Mucosa of stomach (tissue), 1 donor: ENCODE measurements around the gene CAPN3.
"Not testable (repeated sequence)": the region's sequence is repeated elsewhere in the genome, so short reads cannot be mapped to it uniquely, and the experiment has no call there.

Experiments used
- H3K27me3 ChIP-seq: one replicate; pipeline ENCODE4 v1.7.0; 2013; ENCODE audit warnings: mild to moderate bottlenecking, low read length; ENCODE audit not compliant: control insufficient read depth, insufficient read depth
- H3K36me3 ChIP-seq: one replicate; pipeline ENCODE4 v1.7.0; 2013; ENCODE audit warnings: low read length; ENCODE audit not compliant: control insufficient read depth, insufficient read depth
- H3K4me1 ChIP-seq: one replicate; pipeline ENCODE4 v1.7.0; 2013; ENCODE audit warnings: mild to moderate bottlenecking, low read length; ENCODE audit not compliant: control insufficient read depth, insufficient read depth
- H3K4me3 ChIP-seq: one replicate; pipeline ENCODE4 v1.7.0; 2013; ENCODE audit warnings: low read length
- H3K9ac ChIP-seq: one replicate; pipeline ENCODE4 v1.7.0; 2013; ENCODE audit warnings: mild to moderate bottlenecking, low read length, moderate library complexity
- H3K9me3 ChIP-seq: one replicate; pipeline ENCODE4 v1.7.0; 2013; ENCODE audit warnings: mild to moderate bottlenecking, low read length, moderate library complexity; ENCODE audit not compliant: control insufficient read depth
- donor health status: Pancreatic carcinoma.

The CAPN3 gene

DNA sequence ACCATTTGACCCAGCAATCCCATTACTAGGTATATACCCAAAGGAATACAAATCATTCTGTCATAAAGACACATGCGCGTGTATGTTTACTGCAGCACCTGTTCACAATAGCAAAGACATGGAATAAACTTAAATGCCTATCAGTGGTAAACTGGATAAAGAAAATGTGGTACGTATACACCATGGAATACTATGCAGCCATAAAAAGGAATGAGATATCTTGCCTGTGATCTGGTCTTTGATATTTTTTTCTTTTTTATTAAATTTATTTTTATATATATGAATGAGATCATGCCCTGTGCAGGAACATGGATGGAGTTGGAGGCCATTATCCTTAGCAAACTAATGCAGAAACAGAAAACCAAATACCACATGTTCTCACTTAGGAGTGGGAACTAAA, 22.2 kb upstream of the CAPN3 start:
- H3K27me3 ChIP-seq, H3K4me3 ChIP-seq, H3K9ac ChIP-seq, H3K4me1 ChIP-seq, H3K9me3 ChIP-seq, H3K36me3 ChIP-seq: not testable (repeated sequence)

DNA sequence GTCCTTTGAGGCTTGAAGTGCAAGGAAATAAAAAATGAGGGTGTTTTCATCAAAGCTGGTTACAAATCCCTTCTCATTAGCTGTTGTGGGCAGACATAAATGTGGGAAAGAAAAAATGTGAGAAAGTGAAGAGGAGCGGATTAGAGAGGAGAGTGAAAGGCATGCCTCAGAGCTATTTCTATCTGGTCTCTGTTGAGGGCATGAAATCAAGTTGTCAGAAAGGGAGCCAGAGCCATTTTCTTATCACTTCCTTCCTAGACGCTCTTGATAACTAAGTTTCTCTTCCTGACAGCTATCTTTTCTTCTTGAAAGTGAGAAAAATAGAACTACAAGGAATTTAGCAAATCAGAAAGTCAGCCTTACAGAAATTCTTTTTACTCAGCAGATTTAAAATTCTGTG, 20.8 kb upstream of the CAPN3 start:
- Histone ChIP-seq H3K27me3 (no peaks in the 10 kb centered on the region), H3K4me1 (no peaks in the 10 kb centered on the region), H3K9me3 (no peaks in the 10 kb centered on the region), H3K9ac (no peak overlapping the region), H3K36me3 (no peaks in the 10 kb centered on the region), H3K4me3 (no peak overlapping the region)

DNA sequence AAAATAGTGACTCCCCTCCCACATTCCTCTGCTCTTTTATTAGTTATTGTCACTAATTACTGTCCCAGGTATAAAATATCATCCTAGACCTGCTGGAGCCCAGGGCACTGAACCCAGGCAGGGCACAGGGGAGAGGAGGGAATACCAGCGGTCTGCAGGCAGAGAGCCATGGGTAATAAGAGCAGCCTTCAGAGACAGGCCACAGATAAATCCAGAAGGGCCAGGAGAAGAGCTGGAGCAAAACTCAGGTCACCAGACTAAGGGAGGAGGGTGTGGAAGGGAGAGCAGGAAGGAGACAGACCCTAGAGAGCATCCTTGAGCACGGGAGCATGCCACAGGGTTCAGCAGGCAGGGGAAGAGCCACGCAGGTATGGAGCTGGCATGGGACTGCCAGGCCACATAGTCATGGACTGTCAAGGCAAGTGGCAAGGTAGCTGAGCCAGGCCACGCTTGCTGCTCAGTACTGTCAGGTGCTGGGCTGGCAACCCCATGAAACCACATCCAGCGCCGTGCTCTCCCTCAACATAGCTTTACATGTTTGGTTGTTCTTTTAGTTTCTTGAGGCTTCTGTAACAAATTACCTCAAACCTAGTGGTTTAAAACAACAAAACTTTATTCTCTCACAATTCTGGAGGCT, 15.6 kb upstream of the CAPN3 start:
- H3K9me3 ChIP-seq: no peaks in the 10 kb centered on the region
- H3K4me1 ChIP-seq: no peaks in the 10 kb centered on the region
- H3K27me3 ChIP-seq: no peaks in the 10 kb centered on the region
- no peak overlapping the region for H3K4me3 ChIP-seq
- no peaks in the 10 kb centered on the region for H3K36me3 ChIP-seq
- H3K9ac ChIP-seq: no peak overlapping the region

DNA sequence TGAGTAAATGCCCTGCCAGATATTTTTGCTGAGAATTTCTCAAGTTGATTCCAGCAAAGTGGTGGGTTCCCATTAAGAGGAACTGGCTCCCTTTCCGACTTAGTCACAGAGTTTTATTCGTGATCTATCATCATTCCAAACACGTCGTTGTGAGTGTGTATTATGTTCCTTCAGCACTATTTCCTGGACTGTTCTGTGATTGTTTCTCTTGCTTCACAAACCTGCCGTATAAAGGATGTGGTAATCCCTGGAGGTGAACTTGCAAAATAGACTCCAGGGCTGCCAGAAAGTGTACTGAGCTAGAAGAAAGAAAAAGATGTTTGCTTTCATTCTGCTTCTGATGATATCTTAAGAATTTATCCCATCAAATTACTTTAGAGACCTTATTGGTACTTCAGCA, 14.5 kb upstream of the CAPN3 start:
- H3K9me3 ChIP-seq: no peaks in the 10 kb centered on the region
- H3K27me3 ChIP-seq: no peaks in the 10 kb centered on the region
- no peak overlapping the region for H3K4me3 ChIP-seq
- no peak overlapping the region for H3K9ac ChIP-seq
- no peaks in the 10 kb centered on the region for H3K36me3 ChIP-seq
- no peaks in the 10 kb centered on the region for H3K4me1 ChIP-seq

- Histone ChIP-seq H3K36me3 (no peaks in the 10 kb centered on the region), H3K9me3 (no peaks in the 10 kb centered on the region)
Observed at GRCh38 chr15:42345504-42345903, 13.8 kb upstream of the CAPN3 start.

GRCh38 chr15:42348083-42348482, 11.2 kb upstream of the CAPN3 start:
- Histone ChIP-seq H3K36me3 (no peaks in the 10 kb centered on the region), H3K4me1 (no peaks in the 10 kb centered on the region), H3K9me3 (no peaks in the 10 kb centered on the region), H3K4me3 (no peak overlapping the region), H3K9ac (no peak overlapping the region), H3K27me3 (no peaks in the 10 kb centered on the region)

More at GRCh38 chr15:42345504-42345903, 13.8 kb upstream of the CAPN3 start:
- no peak overlapping the region for H3K9ac ChIP-seq
- no peaks in the 10 kb centered on the region for H3K27me3 ChIP-seq
- no peak overlapping the region for H3K4me3 ChIP-seq
- no peaks in the 10 kb centered on the region for H3K4me1 ChIP-seq

GRCh38 chr15:42349186-42349585, 10.1 kb upstream of the CAPN3 start:
- no peaks in the 10 kb centered on the region for H3K4me1 ChIP-seq
- H3K36me3 ChIP-seq: no peaks in the 10 kb centered on the region
- no peak overlapping the region for H3K9ac ChIP-seq
- no peak overlapping the region for H3K4me3 ChIP-seq
- H3K27me3 ChIP-seq: no peaks in the 10 kb centered on the region
- H3K9me3 ChIP-seq: no peaks in the 10 kb centered on the region

DNA sequence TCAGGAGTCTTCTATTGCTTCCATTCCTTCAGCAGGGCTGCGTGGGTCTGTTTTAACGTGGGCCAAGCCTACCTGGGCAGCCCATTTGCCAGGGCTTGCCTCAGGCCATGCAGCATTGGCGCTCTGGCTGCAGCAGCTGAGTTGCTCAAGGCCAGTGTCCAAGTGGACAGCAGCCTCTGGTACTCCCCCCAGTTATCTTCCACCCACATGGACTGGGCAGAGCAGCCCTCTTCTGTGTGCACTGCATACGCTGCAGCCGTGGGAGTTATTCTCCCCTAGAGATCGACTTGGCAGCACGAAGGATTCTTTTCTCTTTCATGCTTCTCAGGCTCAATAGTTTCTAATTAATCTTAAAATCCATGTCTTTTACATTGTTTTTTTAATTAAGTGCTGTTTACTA, 6.9 kb upstream of the CAPN3 start:
- H3K9ac ChIP-seq: no peak overlapping the region
- no peaks in the 10 kb centered on the region for H3K27me3 ChIP-seq
- H3K4me3 ChIP-seq: no peak overlapping the region
- H3K4me1 ChIP-seq: no peaks in the 10 kb centered on the region
- H3K9me3 ChIP-seq: no peaks in the 10 kb centered on the region
- no peaks in the 10 kb centered on the region for H3K36me3 ChIP-seq

DNA sequence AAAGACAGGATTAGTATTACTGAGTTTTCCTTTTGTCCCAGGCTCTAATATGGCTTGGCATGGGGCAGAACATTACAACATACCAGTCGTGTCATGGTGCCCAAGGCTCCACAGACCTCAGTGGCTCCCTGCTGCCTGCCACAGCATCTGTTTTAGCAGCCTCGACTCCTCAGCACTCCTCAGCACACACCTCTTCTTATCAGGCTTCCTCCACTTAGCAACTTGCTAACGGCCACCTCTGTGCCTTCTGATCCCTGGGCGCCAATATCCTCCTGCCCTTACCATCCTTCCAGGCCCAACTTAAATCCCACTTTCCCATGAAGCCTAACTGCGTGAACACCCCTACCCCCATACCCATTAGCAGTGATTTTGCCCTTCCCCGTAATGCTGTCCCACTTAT, 6.2 kb upstream of the CAPN3 start:
- H3K27me3 ChIP-seq: no peaks in the 10 kb centered on the region
- H3K4me3 ChIP-seq: no peak overlapping the region
- no peaks in the 10 kb centered on the region for H3K4me1 ChIP-seq
- no peaks in the 10 kb centered on the region for H3K9me3 ChIP-seq
- no peak overlapping the region for H3K9ac ChIP-seq
- no peaks in the 10 kb centered on the region for H3K36me3 ChIP-seq

- Histone ChIP-seq H3K4me3 (no peak overlapping the region), H3K9ac (no peak overlapping the region), H3K9me3 (no peaks in the 10 kb centered on the region), H3K36me3 (no peaks in the 10 kb centered on the region), H3K4me1 (no peaks in the 10 kb centered on the region), H3K27me3 (no peaks in the 10 kb centered on the region)
Observed at GRCh38 chr15:42354824-42355223, 4.5 kb upstream of the CAPN3 start.

- Histone ChIP-seq H3K9ac (no peak overlapping the region), H3K4me3 (no peak overlapping the region), H3K4me1 (no peaks in the 10 kb centered on the region), H3K9me3 (no peaks in the 10 kb centered on the region), H3K27me3 (no peaks in the 10 kb centered on the region), H3K36me3 (no peaks in the 10 kb centered on the region)
Observed at GRCh38 chr15:42355291-42355690, 4.0 kb upstream of the CAPN3 start.

- H3K36me3 ChIP-seq: no peaks in the 10 kb centered on the region
- H3K9me3 ChIP-seq: no peaks in the 10 kb centered on the region
- no peak overlapping the region for H3K9ac ChIP-seq
- H3K4me3 ChIP-seq: no peak overlapping the region
- no peaks in the 10 kb centered on the region for H3K4me1 ChIP-seq
- no peaks in the 10 kb centered on the region for H3K27me3 ChIP-seq
Observed at GRCh38 chr15:42356851-42357250, 2.5 kb upstream of the CAPN3 start.

DNA sequence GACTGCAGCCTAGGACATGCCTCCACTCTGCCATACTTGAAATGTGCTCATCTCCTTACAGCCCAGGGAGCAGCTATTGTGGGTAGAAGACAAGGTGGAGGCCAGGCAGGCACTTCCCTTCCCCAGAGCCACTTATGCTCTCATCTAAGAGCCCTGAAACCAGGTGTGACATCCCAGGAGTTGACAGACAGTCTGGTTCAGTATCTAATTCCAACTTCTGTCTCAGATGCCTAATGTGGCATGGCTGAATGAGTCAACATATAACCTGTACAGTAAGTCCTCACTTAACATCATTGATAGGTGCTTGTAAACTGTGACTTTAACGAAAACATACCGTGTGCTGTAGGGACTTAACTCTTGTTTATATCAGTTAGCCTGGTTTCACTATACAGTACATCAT, 1.2 kb upstream of the CAPN3 start:
- Histone ChIP-seq H3K36me3 (no peaks in the 10 kb centered on the region), H3K4me1 (no peaks in the 10 kb centered on the region), H3K27me3 (no peaks in the 10 kb centered on the region), H3K9ac (no peak overlapping the region), H3K4me3 (no peak overlapping the region), H3K9me3 (no peaks in the 10 kb centered on the region)
